Measurements from ENCODE around the gene ATAD3C.
"Not testable (repeated sequence)": the region's sequence is repeated elsewhere in the genome, so short reads cannot be mapped to it uniquely, and the experiment has no call there.

Gene ATAD3C

DNA sequence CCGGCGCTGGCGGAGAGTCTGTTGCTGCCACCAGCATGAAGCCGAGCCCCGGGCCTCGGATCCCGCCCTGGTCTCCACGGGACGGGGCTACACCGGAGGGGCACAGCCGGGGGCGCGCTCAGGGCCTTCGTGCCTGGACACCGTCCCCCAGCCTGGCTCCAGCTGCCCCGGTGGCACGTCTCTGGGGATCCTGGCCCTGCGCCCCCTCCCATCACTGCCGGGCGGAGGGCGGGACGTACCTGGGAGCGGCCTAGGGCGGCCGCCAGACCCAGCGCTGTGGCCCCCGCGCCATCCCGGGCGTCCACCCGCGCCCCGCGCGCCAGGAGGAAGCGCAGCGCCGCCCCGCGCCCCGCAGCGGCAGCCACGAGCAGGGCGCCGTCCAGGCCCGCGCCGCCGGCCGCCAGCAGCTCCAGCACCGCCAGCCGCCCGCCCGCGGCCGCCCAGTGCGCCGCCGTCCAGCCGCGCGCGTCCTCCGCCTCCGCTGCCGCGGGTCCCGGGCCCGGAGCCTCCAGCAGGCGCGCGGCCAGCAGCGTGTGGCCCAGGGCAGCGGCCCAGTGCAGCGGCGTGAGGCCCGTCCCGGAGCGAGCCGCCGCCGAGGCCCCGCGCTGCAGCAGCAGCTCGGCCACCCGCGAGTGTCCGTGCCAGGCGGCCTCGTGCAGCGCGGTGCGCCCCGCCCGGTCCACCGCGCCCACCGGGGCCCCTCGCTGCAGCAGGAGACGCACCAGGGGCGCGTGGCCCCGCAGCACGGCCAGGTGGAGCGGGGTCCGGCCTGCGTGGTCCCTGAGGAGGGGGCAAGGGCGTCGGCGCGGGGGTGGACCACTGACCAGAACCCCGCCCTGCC is 29.5 kb upstream of the ATAD3C start:
- DNase-seq, result peak; percentile 43

DNA sequence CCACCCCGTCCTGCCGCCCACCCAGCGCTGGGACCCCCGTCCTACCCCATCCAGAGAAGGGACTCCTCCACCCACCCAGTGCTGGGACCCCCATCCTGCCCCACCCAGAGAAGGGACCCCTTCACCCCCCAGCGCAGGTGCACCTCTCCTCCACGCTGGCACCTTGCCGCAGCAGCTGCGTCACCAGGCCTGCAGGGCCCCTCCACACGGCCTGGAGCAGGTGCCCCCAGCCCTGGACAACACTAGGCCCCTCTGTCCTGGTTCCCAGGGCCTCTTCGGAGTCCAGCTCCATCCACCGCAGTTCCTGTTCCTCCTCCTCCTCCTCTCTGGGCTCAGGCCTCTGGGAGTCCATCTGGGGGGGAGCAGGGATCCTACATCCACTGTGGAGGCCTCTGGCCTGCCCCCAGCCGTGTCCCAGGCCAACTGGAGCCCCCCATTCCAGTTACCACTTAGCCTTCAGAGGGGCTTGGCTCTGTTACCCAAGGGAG is 28.8 kb upstream of the ATAD3C start:
- DNase-seq, result no peak

DNA sequence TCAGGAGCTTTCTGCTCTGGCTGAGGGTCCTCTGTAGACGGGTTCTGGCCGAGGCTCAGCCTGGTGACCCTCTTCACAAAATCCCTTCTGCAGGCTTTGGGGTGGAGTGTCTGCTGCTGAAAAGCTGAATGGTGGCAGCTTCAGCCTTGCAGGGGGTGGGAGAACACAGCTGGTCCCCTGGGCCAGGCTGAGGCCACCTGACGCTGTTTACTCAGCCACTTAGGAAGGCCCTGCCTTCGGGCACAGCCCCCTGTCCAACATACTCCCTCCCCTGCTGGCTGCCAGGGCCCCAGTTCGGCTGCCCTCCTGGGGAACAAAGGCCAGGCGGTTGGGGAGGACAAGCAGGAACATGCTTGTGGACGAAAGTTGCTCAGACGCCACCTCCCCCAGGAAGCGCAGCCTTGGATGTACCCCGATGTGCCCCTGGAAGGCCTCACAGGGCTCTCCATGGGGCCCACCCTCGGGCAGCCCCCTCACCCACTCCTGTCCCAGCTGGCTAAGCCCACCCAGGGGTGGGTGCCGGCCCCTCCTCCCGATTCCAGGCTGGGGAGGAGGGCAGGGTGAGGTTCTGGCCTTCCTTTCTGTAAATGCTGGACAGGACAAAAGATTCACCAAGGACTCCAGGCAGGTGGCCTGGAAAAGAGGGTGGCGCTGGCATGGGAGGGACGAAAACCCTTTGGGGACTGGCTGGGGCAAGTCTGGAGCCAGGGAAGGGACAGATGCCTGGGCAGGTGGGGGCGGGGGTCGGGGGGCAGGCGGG is 28.2 kb upstream of the ATAD3C start, which contains the start of gene ANKRD65:
Gene ANKRD65 (minus strand): TSS at position 130 of the 760 bp plus-strand sequence. CDS start 271 bp downstream, outside the sequence.
- DNase-seq, result peak; percentile 55

DNA sequence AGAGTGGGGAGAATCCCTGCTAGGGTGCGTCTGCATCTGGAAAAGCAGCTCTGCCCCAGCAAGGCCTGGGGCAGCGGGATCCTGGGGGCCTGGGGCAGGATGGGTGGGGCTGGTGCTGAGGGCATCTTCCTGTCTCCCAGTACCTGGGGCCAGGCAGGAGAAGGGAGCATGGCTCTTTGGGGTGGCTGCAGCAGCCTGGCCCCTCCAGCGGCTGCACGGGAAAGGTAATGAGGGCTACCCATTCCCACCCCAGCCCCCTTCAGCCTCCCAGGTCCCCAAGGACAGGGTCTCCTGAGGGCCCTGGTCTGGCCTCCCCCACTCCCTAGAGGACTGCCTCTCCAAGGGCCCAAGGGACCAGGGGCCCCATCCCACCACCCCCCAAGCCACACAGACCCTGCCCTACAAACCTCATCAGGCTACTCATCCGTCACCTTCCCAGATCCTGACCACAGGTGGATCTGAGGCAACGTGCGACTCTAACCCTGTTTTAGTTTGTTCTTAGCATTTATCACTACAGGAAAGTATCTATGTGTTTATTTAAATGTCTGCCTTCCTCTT is 27.5 kb upstream of the ATAD3C start:
- no peak for DNase-seq

DNA sequence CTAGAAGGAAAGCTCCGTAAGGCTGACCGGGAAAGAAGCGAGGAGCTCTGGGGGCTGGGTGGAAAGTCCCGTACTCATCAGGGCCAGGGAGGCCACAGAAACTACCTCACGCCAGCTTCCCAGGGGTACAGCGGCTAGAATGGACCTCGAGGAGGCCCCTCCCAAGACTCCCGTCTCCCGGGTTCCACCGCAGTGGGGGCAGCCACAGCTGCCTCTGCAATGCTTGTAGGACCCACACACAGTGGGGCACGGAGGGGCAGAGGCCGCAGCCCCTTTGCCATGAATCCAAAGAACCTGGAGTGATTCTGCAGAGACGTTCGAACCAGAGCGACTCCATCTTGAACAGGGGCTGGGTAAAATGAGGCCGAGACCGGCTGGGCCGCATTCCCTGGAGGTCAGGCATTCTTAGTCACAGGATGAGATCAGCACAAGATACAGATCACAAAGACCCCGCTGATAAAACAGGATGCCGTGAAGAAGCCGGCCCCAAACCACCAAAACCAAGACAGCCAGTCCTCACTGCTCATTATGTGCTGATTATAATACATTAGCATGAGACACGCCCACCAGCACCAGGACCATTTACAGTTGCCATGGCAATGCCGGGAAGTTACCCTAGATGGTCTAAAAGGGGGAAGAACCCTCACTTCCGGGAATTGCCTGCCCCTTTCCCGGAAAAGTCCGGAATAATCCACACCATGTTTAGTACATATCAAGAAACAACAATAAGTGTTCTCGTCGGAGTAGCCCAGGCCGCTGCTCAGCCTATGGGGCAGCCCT is 26.8 kb upstream of the ATAD3C start:
- DNase-seq, result no peak

DNA sequence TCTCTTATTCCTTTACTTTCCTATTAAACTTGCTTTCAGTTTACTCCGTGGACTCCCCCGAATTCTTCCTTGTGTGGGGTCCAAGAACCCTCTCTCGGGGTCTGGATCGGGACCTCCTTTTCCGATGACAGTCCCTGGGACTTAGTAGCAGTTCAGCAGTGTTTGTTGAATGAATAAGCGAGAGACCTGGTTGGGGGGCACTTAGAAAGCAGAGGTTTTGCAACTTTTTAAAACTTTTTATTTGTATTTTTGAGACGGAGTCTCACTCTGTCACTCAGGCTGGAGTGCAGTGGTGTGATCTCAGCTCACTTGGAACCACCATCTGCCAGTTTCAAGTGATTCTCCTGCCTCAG is 26.3 kb upstream of the ATAD3C start:
- no peak for DNase-seq

DNA sequence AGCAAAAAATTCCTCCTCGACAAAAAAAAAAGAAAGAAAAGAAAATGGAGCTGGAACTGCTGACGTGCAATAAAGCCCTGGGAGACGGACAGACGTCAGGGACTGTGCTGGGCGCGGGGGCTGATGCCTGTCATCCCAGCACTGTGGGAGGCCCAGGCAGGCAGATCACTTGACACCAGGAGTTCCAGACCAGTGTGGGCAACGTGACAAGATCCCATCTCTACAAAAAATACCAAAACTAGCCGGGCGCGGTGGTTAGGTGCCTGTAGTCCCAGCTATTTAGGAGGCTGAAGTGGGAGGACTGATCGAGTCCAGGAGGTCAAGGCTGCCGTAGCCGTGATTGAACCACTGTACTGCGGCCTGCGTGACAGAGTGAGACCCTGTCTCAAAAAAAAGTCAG is 24.8 kb upstream of the ATAD3C start:
- DNase-seq, result no peak

DNA sequence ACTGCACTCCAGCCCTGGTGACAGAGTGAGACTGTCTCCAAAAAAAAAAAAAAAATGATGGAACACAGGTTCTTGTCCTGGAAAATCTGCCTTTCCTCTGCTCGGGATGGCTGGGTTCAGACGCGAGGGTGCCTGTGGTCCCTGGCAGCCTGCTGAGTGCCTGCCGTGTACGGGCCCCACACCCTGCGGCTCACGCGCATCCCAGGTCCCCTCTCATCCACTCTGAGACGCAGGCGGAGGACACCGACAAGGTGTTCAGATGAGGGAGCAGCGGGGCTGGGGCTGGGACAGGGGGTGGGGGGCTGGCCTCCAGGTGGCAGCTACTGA is 24.1 kb upstream of the ATAD3C start:
- DNase-seq, result no peak

DNA sequence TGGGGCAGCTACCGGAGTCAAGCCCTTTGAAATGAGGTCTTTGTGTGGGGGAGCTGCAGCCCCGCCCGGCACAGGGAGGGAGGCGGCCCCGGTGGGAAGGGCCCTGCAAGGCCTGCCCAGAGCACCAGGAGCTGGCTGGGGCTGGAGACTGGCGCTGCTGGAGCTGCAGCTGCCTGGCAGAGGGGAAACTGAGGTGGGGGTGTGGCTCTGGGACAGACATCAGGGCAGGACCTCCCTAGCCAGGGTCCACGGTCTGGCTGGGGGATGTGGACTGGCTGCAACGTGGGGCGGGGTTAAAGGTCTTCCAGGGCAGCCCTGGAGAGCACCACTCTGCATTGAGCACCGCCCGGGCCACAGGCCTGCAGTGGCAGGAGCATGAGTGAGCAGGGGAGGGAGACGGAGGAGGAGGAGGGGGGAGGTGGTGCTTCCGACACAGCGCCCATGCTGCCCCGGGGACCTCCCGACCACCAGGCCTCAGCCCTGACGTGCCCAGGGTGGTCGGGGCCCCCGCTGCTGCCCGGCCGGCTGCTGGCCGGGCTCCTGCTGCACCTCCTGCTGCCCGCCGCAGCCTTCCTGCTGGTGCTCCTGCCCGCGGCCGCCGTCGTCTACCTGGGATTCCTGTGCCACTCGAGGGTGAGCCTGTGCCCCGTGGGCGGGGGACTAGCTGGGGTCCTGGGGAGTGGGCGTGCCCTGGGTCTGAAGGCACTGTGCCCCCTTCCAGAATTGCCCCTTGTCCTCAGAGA is 23.6 kb upstream of the ATAD3C start:
- peak; percentile 81 for DNase-seq

DNA sequence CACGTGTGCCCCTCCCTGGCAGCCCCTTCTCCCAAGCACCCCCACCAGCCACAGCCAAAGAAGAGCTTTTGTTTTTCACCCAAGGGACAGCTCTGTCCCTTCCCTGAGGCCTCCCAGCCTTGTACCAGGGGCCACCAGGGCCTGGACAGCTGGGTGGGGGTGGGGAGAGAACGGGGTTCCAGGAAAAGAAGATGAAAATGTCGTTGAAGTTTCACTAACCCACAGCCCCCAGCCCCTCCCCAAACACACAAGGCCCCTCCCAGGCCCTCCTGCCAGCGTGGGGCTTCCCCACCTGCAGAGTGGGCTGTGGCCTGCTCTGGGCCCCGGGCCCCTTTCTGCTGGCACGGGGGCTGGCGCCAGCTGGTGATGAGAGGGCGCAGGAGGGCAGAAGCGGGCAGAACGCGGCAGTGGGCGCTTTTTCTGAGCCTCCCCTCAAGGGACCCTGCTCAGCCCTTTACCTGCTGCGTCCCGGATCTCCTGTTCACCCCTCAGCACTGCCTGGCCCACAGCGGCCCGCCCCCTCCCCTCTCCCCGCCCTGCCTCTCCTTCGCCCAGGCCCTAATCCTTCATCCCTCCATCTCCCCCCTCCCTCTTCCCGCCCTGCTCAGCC is 22.9 kb upstream of the ATAD3C start:
- DNase-seq, result peak; percentile 78

DNA sequence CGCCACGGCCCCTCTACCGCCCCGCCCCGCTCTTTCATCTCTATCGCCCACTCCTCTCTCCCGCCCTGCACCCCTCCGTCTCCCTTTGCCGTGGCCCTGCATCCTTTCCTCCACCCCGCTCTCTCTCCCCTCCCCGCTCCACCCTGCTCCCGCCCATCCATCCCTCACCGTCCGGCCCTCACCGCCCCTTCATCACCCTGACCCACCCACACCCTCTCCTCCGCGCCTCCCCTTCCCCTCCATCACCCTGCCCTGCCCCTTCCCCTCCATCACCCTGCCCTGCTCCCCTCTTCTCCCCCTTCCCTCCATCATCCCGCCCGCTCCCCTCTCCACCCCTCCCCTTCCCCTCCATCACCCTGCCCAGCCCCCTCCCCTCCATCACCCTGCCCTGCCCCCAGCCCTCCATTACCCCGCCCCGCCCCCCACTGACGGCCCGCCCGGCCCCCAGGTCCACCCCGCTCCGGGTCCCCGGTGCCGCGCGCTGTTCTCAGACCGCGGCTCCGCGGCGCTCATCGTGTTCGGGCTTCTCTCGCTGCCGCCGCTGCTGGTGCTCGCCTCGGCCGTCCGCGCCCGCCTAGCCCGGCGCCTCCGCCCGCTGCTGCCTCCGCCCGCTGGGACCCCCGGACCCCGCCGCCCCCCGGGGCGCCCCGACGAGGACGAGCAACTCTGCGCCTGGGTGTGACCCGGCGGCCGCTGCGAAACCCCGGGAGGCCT is 22.2 kb upstream of the ATAD3C start:
- DNase-seq, result peak; percentile 48

DNA sequence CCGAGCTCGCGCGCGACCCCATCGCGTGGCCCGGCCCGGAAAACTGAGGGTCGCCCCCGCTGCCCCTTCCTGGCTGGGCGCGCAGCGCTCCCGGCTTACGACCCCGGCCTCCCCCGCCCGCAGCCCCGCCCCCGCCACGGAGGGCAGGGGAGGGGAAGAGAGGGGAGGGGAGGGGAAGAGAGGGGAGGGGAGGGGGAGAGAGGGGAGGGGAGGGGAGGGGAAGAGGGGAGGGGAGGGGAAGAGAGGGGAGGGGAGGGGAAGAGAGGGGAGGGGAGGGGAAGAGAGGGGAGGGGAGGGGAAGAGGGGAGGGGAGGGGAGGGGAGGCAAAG is 21.7 kb upstream of the ATAD3C start:
- DNase-seq, result no peak

DNA sequence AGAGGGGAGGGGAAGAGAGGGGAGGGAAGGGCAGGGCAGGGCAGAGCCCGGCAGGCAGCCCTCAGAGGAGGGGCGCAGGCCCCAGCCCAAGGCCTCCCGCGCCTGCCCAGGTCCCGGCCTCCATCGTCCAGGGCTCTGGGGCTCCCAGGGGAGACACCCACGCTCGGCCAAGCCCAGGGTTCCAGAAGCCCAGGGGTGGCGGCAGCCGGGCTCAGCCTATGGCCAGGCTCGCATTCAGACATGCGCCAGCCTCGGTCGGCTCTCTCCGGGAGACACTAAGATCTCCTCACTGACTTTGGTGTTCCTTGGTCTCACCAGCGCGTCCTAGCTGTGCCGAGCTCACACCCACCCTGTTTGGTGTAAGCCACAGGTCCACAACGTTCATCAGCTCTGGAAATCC is 21.3 kb upstream of the ATAD3C start:
- no peak for DNase-seq

DNA sequence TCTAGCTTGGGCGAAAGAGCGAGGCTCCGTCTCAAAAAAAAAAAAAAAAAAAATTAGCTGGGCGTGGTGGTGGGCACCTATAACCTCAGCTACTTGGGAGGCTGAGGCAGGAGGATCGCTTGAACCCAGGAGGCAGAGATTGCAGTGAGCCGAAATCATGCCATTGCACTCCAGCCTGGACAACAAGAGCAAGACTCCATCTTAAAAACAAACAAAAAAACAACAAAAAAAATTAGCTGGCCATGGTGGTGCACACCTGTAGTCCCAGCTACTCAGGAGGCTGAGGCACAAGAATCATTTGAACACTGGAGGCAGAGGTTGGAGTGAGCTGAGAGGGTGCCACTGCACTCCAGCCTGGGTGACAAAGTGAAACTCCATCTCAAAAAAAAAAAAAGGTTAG is 20.5 kb upstream of the ATAD3C start:
- DNase-seq, result not testable (repeated sequence)

DNA sequence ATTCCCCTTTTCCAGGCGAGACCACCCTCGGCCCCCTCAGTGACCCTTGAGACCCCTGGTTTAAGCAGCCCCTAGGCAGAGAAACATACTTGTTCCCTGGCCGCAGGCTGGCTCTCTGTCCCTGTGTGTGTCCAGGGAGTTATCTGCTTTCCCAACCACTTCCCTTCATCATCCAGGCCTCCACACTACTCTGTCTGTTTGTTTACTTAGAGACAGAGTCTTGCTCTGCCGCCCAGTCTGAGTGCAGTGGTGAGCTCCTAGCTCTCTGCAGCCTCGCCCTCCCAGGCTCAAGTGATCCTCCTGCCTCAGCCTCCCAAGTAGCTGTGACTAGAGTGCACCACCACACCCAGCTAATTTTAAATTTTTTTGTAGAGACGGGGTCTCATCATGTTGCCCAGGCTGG is 19.8 kb upstream of the ATAD3C start:
- DNase-seq, result no peak

DNA sequence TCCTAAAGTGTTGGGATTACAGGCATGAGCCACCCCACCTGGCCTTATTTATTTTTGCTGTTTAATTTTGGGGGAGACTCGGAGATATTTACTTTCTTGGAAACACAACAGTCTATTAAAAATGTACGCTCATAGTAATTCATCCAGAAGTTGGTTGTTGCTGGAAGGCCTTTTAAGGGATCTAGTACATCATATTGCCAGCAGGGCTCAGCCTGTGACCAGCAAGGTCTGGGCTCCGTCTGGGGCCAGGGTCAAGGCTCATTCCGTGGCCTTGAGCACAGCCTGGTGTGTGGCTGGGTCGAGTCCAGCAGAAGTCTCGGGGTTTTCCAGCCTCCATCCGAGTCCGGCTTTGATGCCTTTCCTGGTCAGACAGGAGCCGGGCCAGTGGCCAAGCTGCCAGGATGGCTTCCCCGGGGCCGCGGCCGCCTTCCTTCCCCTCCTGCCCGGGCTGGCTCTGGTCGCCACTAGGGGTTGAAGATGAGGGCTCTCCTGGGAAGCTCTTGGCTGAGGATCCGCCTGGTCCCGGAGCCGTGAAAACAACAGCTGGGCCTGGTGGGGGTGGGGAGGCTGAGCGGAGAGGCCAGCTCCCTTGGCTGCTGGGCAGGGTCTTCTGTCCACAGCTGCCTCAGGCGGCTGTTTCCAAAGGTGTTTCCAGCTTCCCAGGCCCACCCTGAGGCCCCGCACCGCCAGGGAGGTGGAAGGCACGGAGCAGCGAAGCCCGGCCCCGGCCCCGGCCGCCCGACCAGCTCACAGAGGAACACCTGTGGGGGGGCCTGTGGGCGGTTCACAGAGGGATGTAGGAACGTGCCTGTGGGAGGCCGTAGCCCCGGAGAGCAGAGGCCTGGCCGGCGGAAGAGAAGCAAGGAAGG is 19.1 kb upstream of the ATAD3C start:
- DNase-seq, result peak; percentile 77

DNA sequence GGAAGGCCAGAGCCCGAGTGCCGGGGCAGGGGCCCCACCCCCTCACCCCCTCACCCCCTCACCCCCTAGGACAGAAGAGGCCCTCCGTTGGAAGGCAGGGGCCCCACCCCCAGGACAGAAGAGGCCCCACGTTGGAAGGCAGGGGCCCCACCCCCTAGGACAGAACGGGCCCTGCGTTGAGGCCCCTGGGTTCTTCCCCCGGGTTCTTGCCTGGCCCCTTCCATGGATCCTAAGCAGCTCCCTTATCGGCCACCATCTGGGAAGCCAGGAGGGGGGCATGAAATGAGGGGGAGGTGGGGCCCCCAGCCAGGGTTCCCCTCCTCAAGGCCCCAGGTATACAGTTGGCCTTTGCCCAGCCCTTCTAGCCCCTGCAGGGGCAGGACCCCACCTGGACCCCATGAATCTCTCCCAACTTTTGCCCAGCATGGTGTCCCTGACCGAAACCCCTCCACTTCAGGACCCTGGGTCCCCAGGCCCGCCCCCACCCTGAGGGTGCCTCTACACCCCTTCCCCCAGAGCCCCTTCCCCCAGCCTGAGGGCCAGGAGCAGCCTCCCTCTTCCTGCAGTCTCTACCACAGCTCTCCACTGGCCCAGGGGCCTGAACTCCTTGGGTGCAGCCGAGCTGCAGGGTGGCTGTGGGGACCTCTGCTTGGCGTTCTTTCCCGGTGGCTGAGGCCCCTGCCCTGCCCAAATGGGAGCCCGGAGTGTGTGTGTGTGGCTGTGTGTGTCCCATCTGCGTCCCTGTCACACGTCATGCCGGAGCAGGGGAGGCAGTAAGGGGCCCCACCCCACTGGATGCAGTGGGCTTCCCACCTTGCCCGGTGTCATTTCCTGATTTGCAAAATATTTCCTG is 18.3 kb upstream of the ATAD3C start:
- no peak for DNase-seq

DNA sequence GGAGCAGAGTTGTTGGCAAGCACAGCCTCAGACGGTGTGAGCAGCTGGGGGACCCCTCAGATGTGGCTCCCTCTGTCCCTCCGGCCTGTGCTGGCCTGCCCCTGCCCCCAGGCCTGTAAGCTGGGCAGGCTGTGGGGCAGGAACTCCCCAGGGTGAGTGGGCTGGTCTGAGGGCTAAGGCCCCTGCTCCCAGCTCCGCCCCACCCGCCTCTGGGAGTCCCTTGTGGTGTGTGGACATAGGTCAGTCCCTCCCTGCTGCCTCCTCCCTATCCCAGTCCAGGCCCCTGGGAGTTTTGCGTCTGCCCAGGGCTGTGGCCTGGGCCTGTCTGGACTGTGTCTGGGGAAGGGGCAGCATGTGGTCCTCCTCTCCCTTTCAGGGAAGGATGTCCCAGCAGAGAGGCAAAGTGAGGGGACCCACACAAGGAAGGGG is 17.6 kb upstream of the ATAD3C start:
- peak; percentile 15 for DNase-seq

DNA sequence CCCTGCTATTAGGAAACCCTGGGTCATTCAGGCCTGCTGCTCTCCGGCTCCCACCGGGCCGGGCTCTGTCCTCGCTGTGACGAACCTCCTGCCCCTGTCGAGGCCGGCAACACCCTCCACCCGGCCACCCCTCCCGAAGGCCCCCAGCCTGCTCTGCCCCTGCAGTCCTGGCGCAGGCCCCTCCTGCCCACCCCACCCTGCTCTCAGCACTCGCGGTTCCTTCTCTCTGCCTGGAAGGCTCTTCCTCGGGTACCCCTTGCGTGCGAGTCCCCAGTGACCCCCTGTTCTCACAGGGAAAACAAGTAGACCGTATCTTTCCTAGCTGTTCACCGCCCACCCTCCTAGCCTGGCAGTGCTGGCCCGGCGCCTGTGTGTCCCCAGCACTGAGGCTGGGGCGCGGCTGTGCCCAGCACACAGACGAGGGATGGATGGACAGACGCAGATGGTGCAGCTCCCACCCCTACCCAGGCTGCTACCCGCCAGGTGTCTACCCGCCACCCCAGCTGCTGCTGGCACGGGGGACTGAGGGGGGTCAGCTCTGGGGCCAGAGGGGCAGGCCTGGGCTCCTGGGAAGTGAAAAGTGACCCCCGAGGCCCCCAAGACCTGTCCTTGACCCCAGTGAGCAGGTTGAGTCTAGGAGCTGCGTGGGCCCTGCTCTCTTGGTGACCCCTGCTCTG is 17.1 kb upstream of the ATAD3C start:
- no peak for DNase-seq

Measured in midbrain (tissue), 1 donor.